GM12878 (cell line): Measurements from ENCODE around the gene BEST1. TPM values are rescaled to one million over a fixed set of nuclear protein-coding genes. Genes with fewer than 3 reads are reported as not detected.

Source experiments
- ATAC-seq: fragments of 200-7000 bp; cut with Tn5 transposase; 3 replicates; pipeline ENCODE4 v1.9.1; 2020; ENCODE audit warnings: mild to moderate bottlenecking, moderate library complexity
- BruUV-seq: library from RNA; stranded (reverse); fragments of 400-500 nt; replicated peaks from 2 replicates; lab custom pipeline; 2021; lab: Mats Ljungman, UMichigan
- CTCF ChIA-PET: fragments of 300-600 bp; sonication (Branson Sonifier 250); formaldehyde crosslinking; extraction: SDS; loops from one replicate; lab custom pipeline; 2021; ENCODE audit warnings: inconsistent platforms; lab: Yijun Ruan, JAX
- POLR2A ChIA-PET: fragments of 350-600 bp; formaldehyde crosslinking; extraction: SDS; loops from one replicate; lab custom pipeline; 2021; ENCODE audit warnings: inconsistent platforms; lab: Charles Lee
- RAD21 ChIA-PET: fragments of 300-600 bp; sonication (Branson Sonifier 250); formaldehyde crosslinking; loops from one replicate; lab custom pipeline; 2023; ENCODE audit warnings: antibody characterized with exemption; ENCODE audit not compliant: unreplicated experiment; lab: Charles Lee
- SMC1A ChIA-PET: fragments of 300-600 bp; sonication (Branson Sonifier 250); formaldehyde crosslinking; loops from one replicate; lab custom pipeline; 2023; ENCODE audit not compliant: unreplicated experiment, uncharacterized antibody; lab: Charles Lee
- DNase-seq: peaks from one replicate; pipeline ENCODE4 v3.0.0-alpha.2; 2011; ENCODE audit warnings: low read depth, low spot score
- FAIRE-seq: peaks from 3 replicates; lab custom pipeline; 2011; peaks lifted over from hg19 to GRCh38; lab: Jason Lieb, UNC
- H2AFZ ChIP-seq: 2 replicates; pipeline ENCODE4 v1.6.0; 2011; ENCODE audit warnings: low read depth, low read length, control low read depth; ENCODE audit not compliant: control insufficient read depth
- H3K27ac ChIP-seq: 2 replicates; pipeline ENCODE4 v1.5.1; 2011; ENCODE audit warnings: control low read depth; ENCODE audit not compliant: control insufficient read depth, insufficient read depth
- H3K27me3 ChIP-seq, 2 experiments: replicated peaks in 1 of 2; 2 replicates each; pipeline versions ENCODE4 v1.6.0 to v1.6.1; 2011; ENCODE audit warnings: low read length in 1 of 2; ENCODE audit not compliant: control insufficient read depth in 2 of 2, insufficient read depth in 2 of 2
- H3K36me3 ChIP-seq, 2 experiments: 2 replicates each; pipeline ENCODE4 v1.5.1; 2011; ENCODE audit warnings: low read length in 1 of 2; ENCODE audit not compliant: control insufficient read depth in 2 of 2, insufficient read depth in 2 of 2
- H3K4me1 ChIP-seq: 2 replicates; pipeline ENCODE4 v1.6.1; 2011; ENCODE audit warnings: mild to moderate bottlenecking, low read length, moderate library complexity, mixed read lengths; ENCODE audit not compliant: control insufficient read depth, insufficient read depth
- H3K4me2 ChIP-seq: 2 replicates; pipeline ENCODE4 v1.6.0; 2011; ENCODE audit warnings: control low read depth; ENCODE audit not compliant: control insufficient read depth, insufficient read depth
- H3K4me3 ChIP-seq: fragments of 200-600 bp; sonication (generic); 2 replicates; pipeline ENCODE4 v1.5.1; 2016
- H3K79me2 ChIP-seq: 2 replicates; pipeline ENCODE4 v1.6.0; 2011; ENCODE audit warnings: low read length; ENCODE audit not compliant: control insufficient read depth, insufficient read depth
- H3K9ac ChIP-seq: 2 replicates; pipeline ENCODE4 v1.8.0; 2011; ENCODE audit warnings: low read length, control low read depth, mixed read lengths; ENCODE audit not compliant: control insufficient read depth, insufficient read depth
- H3K9me3 ChIP-seq: replicated peaks from 3 replicates; pipeline ENCODE4 v1.5.1; 2011; ENCODE audit warnings: mild to moderate bottlenecking, low read length; ENCODE audit not compliant: control insufficient read depth, insufficient read depth
- H4K20me1 ChIP-seq: 2 replicates; pipeline ENCODE4 v1.6.0; 2011; ENCODE audit not compliant: control insufficient read depth, insufficient read depth
- CBX5 ChIP-seq: sonication (generic); IDR thresholded peaks from 2 replicates; pipeline ENCODE4 v1.6.1; 2016; ENCODE audit warnings: low read depth, moderate library complexity, mild to moderate bottlenecking, inconsistent platforms
- RFX5 ChIP-seq: IDR thresholded peaks from 2 replicates; pipeline ENCODE4 v1.6.1; 2011; ENCODE audit warnings: low read depth, low read length, improper control_type of control experiment
- SP1 ChIP-seq: IDR thresholded peaks from one replicate; pipeline ENCODE4 v1.6.1; 2011; ENCODE audit warnings: low read depth, low read length
- SPI1 ChIP-seq: IDR thresholded peaks from 2 replicates; pipeline ENCODE4 v1.6.1; 2011; ENCODE audit warnings: low read depth, mild to moderate bottlenecking, low read length, moderate library complexity, borderline replicate concordance; ENCODE audit not compliant: insufficient read depth
- WGBS: methylation state at CpG from one replicate; pipeline ENCODE4 v1.1.6; 2016; ENCODE audit warnings: low lambda C conversion rate; ENCODE audit not compliant: insufficient replicate concordance, insufficient coverage; ENCODE audit errors: missing lambda C conversion rate; 5-methylcytosine and 5-hydroxymethylcytosine counted together
- in situ Hi-C: fragments of 300-500 bp; cut with MboI; formaldehyde crosslinking; loops from 9 replicates; pipeline ENCODE4 v1.14.3; 2018; ENCODE audit warnings: mixed read lengths
- intact Hi-C: fragments of 100-400 bp; cut with micrococcal nuclease; formaldehyde crosslinking; loops from one replicate; pipeline ENCODE4 v1.14.2; 2022; ENCODE audit not compliant: unreplicated experiment
- polyA plus RNA-seq, 11 experiments: library from polyadenylated mRNA; depleted of rRNA in 4 of 11; unstranded in 6 of 11; stranded (reverse) in 5 of 11; fragments of >200 nt; fragmentation: Nextera tagmentation in 4 of 11; fragmentation: Illumina TruSeq in 1 of 11; extraction: Ambion mirVana in 4 of 11; extraction: Trizol in 1 of 11; gene quantifications; 1 replicate in 1 of 11; 2 replicates in 10 of 11; pipeline versions ENCODE4 v1.2.1 to v1.2.3, GENCODE V29; 2011 to 2016; ENCODE audit warnings: inconsistent platforms in 2 of 11, missing spikeins in 2 of 11, low read depth in 1 of 11
- total RNA-seq, 4 experiments: library from RNA; depleted of rRNA in 3 of 4; stranded (reverse); fragments of >200 nt in 3 of 4; fragmentation: Illumina TruSeq in 1 of 4; extraction: Trizol in 1 of 4; gene quantifications; 2 replicates each; pipeline versions ENCODE4 v1.2.1 to v1.2.3, GENCODE V29; 2013 to 2021
- TF ChIP-seq, protein P1 (sequence below): IDR thresholded peaks from 2 replicates; pipeline ENCODE4 v1.6.1; 2011; ENCODE audit warnings: borderline replicate concordance, low read depth, mild to moderate bottlenecking, moderate library complexity, low read length; ENCODE audit not compliant: insufficient read depth, poor library complexity, severe bottlenecking

The BEST1 gene
- total and polyA plus RNA-seq, 10 of the 15 experiments (the other 5 are each of a cell fraction or from before 2014, with no cell fraction given) = 0.03 to 3.4 (median 0.15) TPM; not detected in 1

DNA sequence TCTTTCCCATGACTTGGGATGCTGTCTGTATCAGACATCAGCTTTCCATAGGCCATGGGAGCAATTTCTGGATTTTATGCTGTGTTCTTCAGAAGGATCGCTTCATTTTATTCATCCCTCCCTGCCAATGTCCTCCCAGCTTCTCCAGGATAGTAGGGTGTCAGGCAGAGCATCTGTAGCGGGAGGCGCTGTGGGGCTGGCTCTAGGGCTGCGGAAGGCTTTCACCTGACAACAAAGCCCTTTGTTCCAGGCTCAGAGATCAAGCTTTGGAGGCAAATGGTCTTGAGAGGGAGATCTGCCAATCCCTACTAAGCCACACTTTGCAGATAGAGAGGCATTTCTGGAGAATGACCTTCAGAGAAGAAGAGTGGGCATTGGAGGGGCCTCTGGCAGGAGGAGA, 46.8 kb downstream of the BEST1 start:
- ATAC-seq (no peak), FAIRE-seq (no peak), DNase-seq (no peak)
- POLR2A ChIA-PET = no interaction called here
- no peaks in the 10 kb centered on the region for H3K4me1 ChIP-seq
- no peaks in the 10 kb centered on the region for H3K36me3 ChIP-seq
- no peak overlapping the region for H3K4me2 ChIP-seq
- H2AFZ ChIP-seq = no peak overlapping the region
- SMC1A ChIA-PET = interaction anchor here (0.6 to 1.6 kb wide), 2 partner anchors 11 to 14 kb away, joined by 3 read pairs; no protein-coding TSS in a partner anchor
- no peaks in the 10 kb centered on the region for H3K27me3 ChIP-seq
- CTCF ChIA-PET = no interaction called here
- WGBS = 94% methylated on average over 4 of the region's 4 CpGs
- H4K20me1 ChIP-seq = no peaks in the 10 kb centered on the region
- TF ChIP-seq SP1 (no peak), RFX5 (no peak), SPI1 (no peak)
- in situ Hi-C loops (no loop called here), intact Hi-C loops (no loop called here)
- RAD21 ChIA-PET = no interaction called here
- no TSS peak for BruUV-seq
- peaks cover 12% of the 10 kb centered on the region for H3K9me3 ChIP-seq
- H3K79me2 ChIP-seq = no peaks in the 10 kb centered on the region
- H3K27ac ChIP-seq = no peak overlapping the region
- H3K4me3 ChIP-seq = no peak overlapping the region
- no peak overlapping the region for H3K9ac ChIP-seq

- Histone ChIP-seq H3K4me2 (no peak overlapping the region), H3K27me3 (no peaks in the 10 kb centered on the region), H3K27ac (no peak overlapping the region), H4K20me1 (no peaks in the 10 kb centered on the region), H3K79me2 (no peaks in the 10 kb centered on the region), H3K4me1 (peaks cover 2% of the 10 kb centered on the region; the same call in 1 of the 2 replicates), H3K9ac (no peak overlapping the region), H3K36me3 (no peaks in the 10 kb centered on the region), H3K4me3 (no peak overlapping the region), H3K9me3 (peaks cover 12% of the 10 kb centered on the region), H2AFZ (no peak overlapping the region)
- 71% methylated on average over 7 of the region's 7 CpGs for WGBS
- no TSS peak for BruUV-seq
- no peak for FAIRE-seq
- intact Hi-C loops (no loop called here), in situ Hi-C loops (no loop called here)
- SMC1A ChIA-PET = interaction anchor here (0.6 to 0.8 kb wide), 3 partner anchors 16 to 65 kb away, joined by 3 read pairs; no protein-coding TSS in a partner anchor
- TF ChIP-seq, protein P1, sequence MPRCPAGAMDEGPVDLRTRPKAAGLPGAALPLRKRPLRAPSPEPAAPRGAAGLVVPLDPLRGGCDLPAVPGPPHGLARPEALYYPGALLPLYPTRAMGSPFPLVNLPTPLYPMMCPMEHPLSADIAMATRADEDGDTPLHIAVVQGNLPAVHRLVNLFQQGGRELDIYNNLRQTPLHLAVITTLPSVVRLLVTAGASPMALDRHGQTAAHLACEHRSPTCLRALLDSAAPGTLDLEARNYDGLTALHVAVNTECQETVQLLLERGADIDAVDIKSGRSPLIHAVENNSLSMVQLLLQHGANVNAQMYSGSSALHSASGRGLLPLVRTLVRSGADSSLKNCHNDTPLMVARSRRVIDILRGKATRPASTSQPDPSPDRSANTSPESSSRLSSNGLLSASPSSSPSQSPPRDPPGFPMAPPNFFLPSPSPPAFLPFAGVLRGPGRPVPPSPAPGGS = no peak
- peak; percentile 92 for TF ChIP-seq CBX5
- CTCF ChIA-PET = interaction anchor here (1.2 kb wide), 1 partner anchor 202 kb away, joined by 3 read pairs; no protein-coding TSS in a partner anchor
- POLR2A ChIA-PET = no interaction called here
- ATAC-seq = no peak
- RAD21 ChIA-PET = no interaction called here
- DNase-seq = no peak
Measured at GRCh38 chr11:61999141-61999975, 49.2 kb downstream of the BEST1 start.
